HG03066 (cell line): ENCODE measurements around the gene POLR2H.

Experiments
- ATAC-seq: cut with Tn5 transposase; IDR thresholded peaks from one replicate; pipeline ENCODE4 v1.9.1; 2021; ENCODE audit warnings: low read depth; ENCODE audit not compliant: unreplicated experiment

The POLR2H gene

GRCh38 chr3:184351511-184352148 is 9.9 kb upstream of the POLR2H start:
- ATAC-seq, result no peak

- ATAC-seq, result no peak
Measured at GRCh38 chr3:184352149-184352785, 9.2 kb upstream of the POLR2H start.

GRCh38 chr3:184352897-184353545 is 8.5 kb upstream of the POLR2H start:
- ATAC-seq, result no peak

GRCh38 chr3:184353546-184353941 is 8.0 kb upstream of the POLR2H start:
- no peak for ATAC-seq

GRCh38 chr3:184354121-184354728 is 7.3 kb upstream of the POLR2H start:
- ATAC-seq, result no peak

GRCh38 chr3:184354754-184355153 is 6.8 kb upstream of the POLR2H start:
- no peak for ATAC-seq

- ATAC-seq, result no peak
Measured at GRCh38 chr3:184355261-184356040, 6.1 kb upstream of the POLR2H start.

GRCh38 chr3:184357248-184358123 is 4.0 kb upstream of the POLR2H start:
- no peak for ATAC-seq

GRCh38 chr3:184358124-184358767 is 3.3 kb upstream of the POLR2H start:
- no peak for ATAC-seq

- ATAC-seq, result no peak
Measured at GRCh38 chr3:184358921-184359350, 2.6 kb upstream of the POLR2H start.

- no peak for ATAC-seq
Measured at GRCh38 chr3:184359610-184360009, 1.9 kb upstream of the POLR2H start.

GRCh38 chr3:184360070-184360928 is 1.2 kb upstream of the POLR2H start:
- ATAC-seq, result no peak

- ATAC-seq, result no peak
Measured at GRCh38 chr3:184360929-184361531, 480 bp upstream of the POLR2H start.

GRCh38 chr3:184361932-184362667 is 590 bp downstream of the POLR2H start:
- ATAC-seq, result peak; percentile 8

- peak; percentile 82 for ATAC-seq
Measured at GRCh38 chr3:184362668-184363546, 1.4 kb downstream of the POLR2H start.

GRCh38 chr3:184366619-184367289 is 5.2 kb downstream of the POLR2H start:
- no peak for ATAC-seq
